Activated CD4-positive, CD25-positive, alpha-beta regulatory T cell treated with anti-CD3 and anti-CD28 coated beads, Interleukin-2, amount 50 U/mL, for 16 hours (primary cell): ENCODE results near the gene CSTF2.

Experiments
- DNase-seq: peaks from one replicate; pipeline ENCODE4 v3.0.0-alpha.2; 2020; ENCODE audit warnings: low read depth, low spot score

CSTF2 gene

DNA sequence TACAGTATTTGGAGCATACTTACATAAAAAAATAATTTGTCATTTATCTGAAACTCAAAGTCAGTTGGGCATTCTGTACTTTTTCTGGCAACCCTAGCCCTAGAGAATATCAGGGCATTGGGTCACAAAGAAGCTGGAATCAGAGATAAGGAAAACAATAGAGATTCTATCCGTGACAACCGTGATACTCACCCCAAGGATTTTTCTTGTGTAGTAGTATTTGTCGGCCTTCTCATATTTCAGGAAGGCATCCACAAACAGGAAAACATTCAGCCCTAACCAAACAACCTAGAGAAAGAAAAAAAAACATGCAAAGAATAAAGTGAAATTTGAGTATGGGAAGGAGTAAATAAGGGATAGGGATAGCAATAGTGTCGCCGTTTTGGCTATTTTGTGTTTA, 50.3 kb downstream of the CSTF2 start:
- no peak for DNase-seq

- DNase-seq: no peak
Measured at GRCh38 chrX:100871594-100872560, 51.7 kb downstream of the CSTF2 start.

DNA sequence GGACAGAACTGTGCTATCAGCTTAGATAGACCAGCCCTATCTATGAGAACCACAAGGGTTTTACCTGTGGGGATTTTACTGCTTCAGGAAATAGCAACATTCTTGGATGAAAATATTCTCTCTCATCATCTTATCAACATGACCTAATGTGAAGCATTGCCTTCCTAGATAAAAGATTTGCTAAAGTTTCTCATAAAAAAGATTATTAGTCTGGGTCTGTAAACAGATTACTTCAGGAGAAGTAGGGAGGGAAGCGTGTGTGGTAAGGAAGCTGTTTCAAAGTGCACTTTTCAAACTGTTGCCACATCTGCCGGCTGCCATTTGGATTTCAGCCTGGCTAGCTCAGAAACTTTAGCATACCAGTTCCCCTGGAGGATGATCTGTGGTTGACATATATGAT, 54.1 kb downstream of the CSTF2 start, which contains the start of gene NOX1:
Gene NOX1, minus strand, starts transcription at position 35 of the 400 bp plus-strand sequence. CDS start 220 bp downstream, outside the sequence.
- no peak for DNase-seq

DNA sequence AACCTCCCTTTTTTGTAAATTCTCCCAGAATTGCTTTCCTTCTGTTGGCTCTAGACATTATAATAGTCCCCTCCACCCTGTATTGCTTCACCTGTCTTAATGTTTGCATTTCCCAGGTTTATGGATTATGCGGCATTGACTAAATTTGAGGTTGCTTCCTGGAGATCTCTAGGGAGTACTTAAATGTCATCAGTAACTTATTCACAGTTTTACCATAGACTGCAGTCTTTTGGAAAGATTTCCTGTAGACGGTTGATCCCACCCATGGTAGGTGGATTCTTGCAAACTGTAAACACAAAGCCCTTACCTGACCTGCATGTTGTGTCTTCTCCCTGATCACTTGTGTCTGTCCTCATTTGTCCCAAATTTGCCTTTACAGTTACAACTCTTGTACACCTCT, 60.2 kb downstream of the CSTF2 start:
- no peak for DNase-seq

GRCh38 chrX:100883654-100884053, 63.5 kb downstream of the CSTF2 start:
- DNase-seq: no peak
